ENCODE data around the gene RPS8.
"Not testable (repeated sequence)": the region's sequence is repeated elsewhere in the genome, so short reads cannot be mapped to it uniquely, and the experiment has no call there.

- TF ChIP-seq CTCF, POLR2A (IDR thresholded peaks at IDR 0.05): not testable (repeated sequence)
Measured at GRCh38 chr1:44738953-44739306, 36.4 kb upstream of the RPS8 start.
